Measurements from ENCODE around the gene ZFAND3.

ZFAND3 gene

DNA sequence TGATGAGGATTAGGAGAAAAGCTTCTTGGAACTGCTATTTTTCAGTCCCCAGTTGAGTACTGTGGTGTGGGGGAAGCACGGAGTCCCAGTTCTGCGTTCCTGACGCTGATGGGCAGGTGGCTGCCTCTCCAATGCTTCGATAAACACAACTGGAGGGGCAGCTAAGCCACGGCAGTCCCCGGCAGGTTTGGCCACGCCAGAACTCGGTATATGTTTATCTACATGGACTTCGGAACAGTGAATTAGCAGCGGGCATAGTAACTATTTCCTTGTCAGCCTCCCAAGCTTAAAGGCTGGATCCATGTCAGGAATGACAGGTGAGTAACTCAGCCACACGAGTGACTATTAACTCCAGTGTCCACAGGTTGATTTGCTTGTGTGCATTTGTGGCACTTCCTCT lies 354.4 kb downstream of the ZFAND3 start:
- Histone ChIP-seq H3K4me3 (ENCODE audit: low read depth in 1 of 2, low read length in 2 of 2) (no peak overlapping the region), H3K27ac (ENCODE audit: low read length) (no peak overlapping the region), H3K9ac (ENCODE audit: low read depth, low read length) (no peak overlapping the region), H3K79me2 (ENCODE audit: insufficient read depth, low read length) (no peaks in the 10 kb centered on the region), H3K27me3 (ENCODE audit: insufficient read depth, low read length, poor library complexity) (no peaks in the 10 kb centered on the region), H3K4me1 (ENCODE audit: insufficient read depth, low read length) (no peaks in the 10 kb centered on the region), H3K36me3 (ENCODE audit: insufficient read depth, low read length) (no peaks in the 10 kb centered on the region), H3K4me2 (ENCODE audit: insufficient read depth, low read length) (no peak overlapping the region), H2AFZ (ENCODE audit: low read depth, low read length) (no peak overlapping the region), H3K9me3 (ENCODE audit: insufficient read depth, low read length, severe bottlenecking) (no peaks in the 10 kb centered on the region), H4K20me1 (ENCODE audit: insufficient read depth, low read length) (no peaks in the 10 kb centered on the region)
- ATAC-seq (ENCODE audit: insufficient read depth, low read depth) (no peak), DNase-seq (no peak)
- TF ChIP-seq EZH2 (IDR thresholded peaks at IDR 0.05; ENCODE audit: borderline replicate concordance, low read depth, low read length, severe bottlenecking), result no peak
- TF ChIP-seq, protein P1, sequence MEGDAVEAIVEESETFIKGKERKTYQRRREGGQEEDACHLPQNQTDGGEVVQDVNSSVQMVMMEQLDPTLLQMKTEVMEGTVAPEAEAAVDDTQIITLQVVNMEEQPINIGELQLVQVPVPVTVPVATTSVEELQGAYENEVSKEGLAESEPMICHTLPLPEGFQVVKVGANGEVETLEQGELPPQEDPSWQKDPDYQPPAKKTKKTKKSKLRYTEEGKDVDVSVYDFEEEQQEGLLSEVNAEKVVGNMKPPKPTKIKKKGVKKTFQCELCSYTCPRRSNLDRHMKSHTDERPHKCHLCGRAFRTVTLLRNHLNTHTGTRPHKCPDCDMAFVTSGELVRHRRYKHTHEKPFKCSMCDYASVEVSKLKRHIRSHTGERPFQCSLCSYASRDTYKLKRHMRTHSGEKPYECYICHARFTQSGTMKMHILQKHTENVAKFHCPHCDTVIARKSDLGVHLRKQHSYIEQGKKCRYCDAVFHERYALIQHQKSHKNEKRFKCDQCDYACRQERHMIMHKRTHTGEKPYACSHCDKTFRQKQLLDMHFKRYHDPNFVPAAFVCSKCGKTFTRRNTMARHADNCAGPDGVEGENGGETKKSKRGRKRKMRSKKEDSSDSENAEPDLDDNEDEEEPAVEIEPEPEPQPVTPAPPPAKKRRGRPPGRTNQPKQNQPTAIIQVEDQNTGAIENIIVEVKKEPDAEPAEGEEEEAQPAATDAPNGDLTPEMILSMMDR (IDR thresholded peaks at IDR 0.05; ENCODE audit: borderline replicate concordance, extremely low read depth, low read length, poor library complexity, severe bottlenecking), result no peak

DNA sequence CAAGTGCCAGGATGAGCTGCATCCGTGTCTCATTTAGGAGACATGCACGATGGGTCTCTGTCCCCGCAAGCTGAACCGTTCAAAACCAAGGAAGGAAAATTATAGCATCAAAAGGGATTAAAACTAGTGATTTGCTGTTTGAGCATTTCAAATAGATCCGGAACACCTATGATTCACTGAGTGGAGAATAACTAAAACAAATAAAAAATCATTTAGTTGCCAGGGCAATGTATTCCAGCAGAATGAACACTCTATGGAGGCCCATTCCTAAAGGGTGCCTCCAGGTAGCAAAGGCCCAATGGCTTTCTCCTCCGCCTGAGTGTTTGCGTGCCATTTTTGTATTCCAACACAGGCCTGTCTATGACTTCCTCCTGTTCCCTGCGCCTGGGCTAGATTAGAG lies 354.8 kb downstream of the ZFAND3 start:
- no peaks in the 10 kb centered on the region for H3K27me3 ChIP-seq (ENCODE audit: insufficient read depth, low read length, poor library complexity)
- H3K9me3 ChIP-seq (ENCODE audit: insufficient read depth, low read length, severe bottlenecking), result no peaks in the 10 kb centered on the region
- no peak overlapping the region for H3K4me3 ChIP-seq (ENCODE audit: low read depth in 1 of 2, low read length in 2 of 2)
- H3K4me2 ChIP-seq (ENCODE audit: insufficient read depth, low read length), result no peak overlapping the region
- H3K9ac ChIP-seq (ENCODE audit: low read depth, low read length), result no peak overlapping the region
- H3K27ac ChIP-seq (ENCODE audit: low read length), result no peak overlapping the region
- DNase-seq, result no peak
- H3K4me1 ChIP-seq (ENCODE audit: insufficient read depth, low read length), result no peaks in the 10 kb centered on the region
- ATAC-seq (ENCODE audit: insufficient read depth, low read depth), result no peak
- H2AFZ ChIP-seq (ENCODE audit: low read depth, low read length), result no peak overlapping the region
- TF ChIP-seq, protein P1 (IDR thresholded peaks at IDR 0.05; ENCODE audit: borderline replicate concordance, extremely low read depth, low read length, poor library complexity, severe bottlenecking), result no peak
- no peak for TF ChIP-seq EZH2 (IDR thresholded peaks at IDR 0.05; ENCODE audit: borderline replicate concordance, low read depth, low read length, severe bottlenecking)
- no peaks in the 10 kb centered on the region for H3K36me3 ChIP-seq (ENCODE audit: insufficient read depth, low read length)
- no peaks in the 10 kb centered on the region for H4K20me1 ChIP-seq (ENCODE audit: insufficient read depth, low read length)
- H3K79me2 ChIP-seq (ENCODE audit: insufficient read depth, low read length), result no peaks in the 10 kb centered on the region

DNA sequence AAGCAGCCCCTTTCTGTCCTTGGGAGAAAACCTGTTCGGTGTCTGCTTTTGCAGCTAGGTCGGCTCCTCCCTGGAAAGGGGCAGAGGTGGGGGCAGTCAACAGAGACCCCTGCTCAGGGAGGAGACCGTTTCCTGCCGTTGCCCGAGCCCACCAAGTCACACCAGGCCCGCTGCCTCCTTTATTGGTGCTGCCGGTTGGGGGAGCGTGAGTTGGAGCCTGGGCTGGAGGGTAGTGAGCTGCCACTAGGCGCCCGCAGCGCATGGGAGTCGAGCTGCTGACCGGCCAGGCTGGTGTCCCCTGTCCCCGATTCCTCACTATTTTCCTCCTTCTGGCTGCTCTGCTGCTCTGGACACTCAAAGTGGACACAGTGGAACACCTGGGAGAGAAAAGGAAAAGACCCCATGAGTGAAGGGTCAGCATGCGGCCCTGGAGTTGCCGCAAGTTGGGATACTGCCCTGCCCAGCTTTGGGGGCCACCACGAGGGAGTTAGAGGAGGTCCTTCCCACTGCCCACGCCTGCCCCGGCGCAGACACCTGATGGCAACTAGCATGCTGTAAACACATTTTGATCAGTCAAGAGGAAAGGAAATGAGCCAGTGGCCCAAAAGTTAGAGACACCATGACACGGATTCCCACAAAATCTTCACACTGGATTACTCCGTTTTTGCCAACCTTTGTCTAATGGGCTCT lies 355.4 kb downstream of the ZFAND3 start:
- no peaks in the 10 kb centered on the region for H3K27me3 ChIP-seq (ENCODE audit: insufficient read depth, low read length, poor library complexity)
- H4K20me1 ChIP-seq (ENCODE audit: insufficient read depth, low read length), result no peaks in the 10 kb centered on the region
- H2AFZ ChIP-seq (ENCODE audit: low read depth, low read length), result no peak overlapping the region
- no peak for ATAC-seq (ENCODE audit: insufficient read depth, low read depth)
- no peaks in the 10 kb centered on the region for H3K9me3 ChIP-seq (ENCODE audit: insufficient read depth, low read length, severe bottlenecking)
- H3K79me2 ChIP-seq (ENCODE audit: insufficient read depth, low read length), result no peaks in the 10 kb centered on the region
- H3K4me1 ChIP-seq (ENCODE audit: insufficient read depth, low read length), result no peaks in the 10 kb centered on the region
- no peak overlapping the region for H3K4me2 ChIP-seq (ENCODE audit: insufficient read depth, low read length)
- no peak overlapping the region for H3K9ac ChIP-seq (ENCODE audit: low read depth, low read length)
- H3K4me3 ChIP-seq (ENCODE audit: low read depth in 1 of 2, low read length in 2 of 2), result no peak overlapping the region
- no peak for TF ChIP-seq EZH2 (IDR thresholded peaks at IDR 0.05; ENCODE audit: borderline replicate concordance, low read depth, low read length, severe bottlenecking)
- TF ChIP-seq, protein P1 (IDR thresholded peaks at IDR 0.05; ENCODE audit: borderline replicate concordance, extremely low read depth, low read length, poor library complexity, severe bottlenecking), result no peak
- no peak for DNase-seq
- no peaks in the 10 kb centered on the region for H3K36me3 ChIP-seq (ENCODE audit: insufficient read depth, low read length)
- no peak overlapping the region for H3K27ac ChIP-seq (ENCODE audit: low read length)
